GM13977 (cell line): ENCODE measurements around the gene NAV3.

Experiments used
- DNase-seq: peaks from one replicate; pipeline ENCODE4 v3.0.0; 2012; ENCODE audit warnings: low spot score
- in situ Hi-C: fragments of 300-500 bp; cut with MboI; formaldehyde crosslinking; loops from one replicate; pipeline ENCODE4 v1.12.0; 2022; ENCODE audit warnings: low sequenced_read_pairs, low pct_unique_long_range_greater_than_20kb, mixed read lengths, inconsistent platforms; ENCODE audit not compliant: unreplicated experiment
- TF ChIP-seq, protein P1 (sequence below): IDR thresholded peaks from 2 replicates; pipeline ENCODE4 v1.5.1; 2012; ENCODE audit warnings: mild to moderate bottlenecking, control low read depth; ENCODE audit not compliant: insufficient read depth; ENCODE audit errors: extremely low read depth, missing control alignments

NAV3 gene

GRCh38 chr12:78156751-78157150, 326.1 kb downstream of the NAV3 start:
- in situ Hi-C loops = no loop called here
- TF ChIP-seq, protein P1, sequence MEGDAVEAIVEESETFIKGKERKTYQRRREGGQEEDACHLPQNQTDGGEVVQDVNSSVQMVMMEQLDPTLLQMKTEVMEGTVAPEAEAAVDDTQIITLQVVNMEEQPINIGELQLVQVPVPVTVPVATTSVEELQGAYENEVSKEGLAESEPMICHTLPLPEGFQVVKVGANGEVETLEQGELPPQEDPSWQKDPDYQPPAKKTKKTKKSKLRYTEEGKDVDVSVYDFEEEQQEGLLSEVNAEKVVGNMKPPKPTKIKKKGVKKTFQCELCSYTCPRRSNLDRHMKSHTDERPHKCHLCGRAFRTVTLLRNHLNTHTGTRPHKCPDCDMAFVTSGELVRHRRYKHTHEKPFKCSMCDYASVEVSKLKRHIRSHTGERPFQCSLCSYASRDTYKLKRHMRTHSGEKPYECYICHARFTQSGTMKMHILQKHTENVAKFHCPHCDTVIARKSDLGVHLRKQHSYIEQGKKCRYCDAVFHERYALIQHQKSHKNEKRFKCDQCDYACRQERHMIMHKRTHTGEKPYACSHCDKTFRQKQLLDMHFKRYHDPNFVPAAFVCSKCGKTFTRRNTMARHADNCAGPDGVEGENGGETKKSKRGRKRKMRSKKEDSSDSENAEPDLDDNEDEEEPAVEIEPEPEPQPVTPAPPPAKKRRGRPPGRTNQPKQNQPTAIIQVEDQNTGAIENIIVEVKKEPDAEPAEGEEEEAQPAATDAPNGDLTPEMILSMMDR = no peak

GRCh38 chr12:78157199-78157598, 326.5 kb downstream of the NAV3 start:
- TF ChIP-seq, protein P1 = no peak
- DNase-seq = no peak
- in situ Hi-C loops = no loop called here

More at GRCh38 chr12:78156751-78157150, 326.1 kb downstream of the NAV3 start:
- no peak for DNase-seq

GRCh38 chr12:78164154-78164553, 333.5 kb downstream of the NAV3 start:
- in situ Hi-C loops = no loop called here
- TF ChIP-seq, protein P1 = no peak
- DNase-seq = no peak

DNA sequence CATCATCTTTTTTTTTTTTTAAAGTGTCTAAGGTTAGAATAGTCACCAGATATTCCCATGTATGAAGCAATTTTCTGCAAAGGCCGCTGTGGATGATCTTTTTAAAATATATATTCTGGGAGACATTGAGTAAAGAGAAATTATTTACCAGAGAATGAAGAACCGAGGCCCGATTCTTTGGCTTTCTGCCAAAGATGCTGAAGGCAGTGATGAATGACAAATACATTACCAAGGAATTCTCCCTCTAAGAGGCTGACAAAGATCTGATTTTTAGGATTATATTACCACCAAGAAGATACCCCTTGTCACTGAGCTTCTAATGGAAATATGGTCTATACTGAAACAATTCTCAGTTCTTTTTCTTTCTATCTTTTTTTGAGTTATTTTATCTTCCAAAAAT, 336.8 kb downstream of the NAV3 start:
- in situ Hi-C loops = no loop called here
- TF ChIP-seq, protein P1 = no peak
- no peak for DNase-seq

- in situ Hi-C loops = no loop called here
- DNase-seq = no peak
- TF ChIP-seq, protein P1 = no peak
Measured at GRCh38 chr12:78171061-78171460, 340.4 kb downstream of the NAV3 start.

GRCh38 chr12:78176643-78177042, 345.9 kb downstream of the NAV3 start:
- in situ Hi-C loops = no loop called here
- TF ChIP-seq, protein P1 = no peak
- no peak for DNase-seq

DNA sequence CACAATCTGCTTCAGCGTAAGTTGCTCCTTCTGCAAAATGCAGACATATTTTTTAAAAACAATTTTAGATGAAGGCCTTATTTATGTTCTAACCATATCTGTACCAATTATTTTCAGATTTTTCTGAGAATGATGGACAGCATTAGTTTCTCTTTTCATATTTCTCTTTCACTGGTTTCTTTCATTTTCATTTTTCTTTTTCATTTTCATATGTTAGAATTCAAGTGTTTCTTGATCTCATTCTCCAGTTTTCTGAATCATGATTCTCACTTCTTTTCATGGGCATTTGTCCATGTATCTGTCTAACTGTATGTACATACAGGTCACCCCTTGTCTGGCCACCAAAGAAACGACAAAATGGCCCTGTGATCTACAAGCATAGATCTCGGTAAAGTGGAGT, 346.6 kb downstream of the NAV3 start:
- TF ChIP-seq, protein P1 = no peak
- no peak for DNase-seq
- in situ Hi-C loops = no loop called here
